Calu3 (cell line): ENCODE data around the gene FAM24B. TPM values are rescaled to one million over a fixed set of nuclear protein-coding genes. Genes with fewer than 3 reads are reported as not detected.
"Not testable (repeated sequence)": the region's sequence is repeated elsewhere in the genome, so short reads cannot be mapped to it uniquely, and the experiment has no call there.

Source experiments
- BruUV-seq: library from RNA; stranded (reverse); fragments of 400-500 nt; replicated peaks from 2 replicates; lab custom pipeline; 2021; lab: Mats Ljungman, UMichigan
- CTCF ChIA-PET: fragments of 300-600 bp; sonication (Branson Sonifier 250); formaldehyde crosslinking; loops from one replicate; lab custom pipeline; 2022; ENCODE audit warnings: antibody characterized with exemption; lab: Charles Lee
- DNase-seq: peaks from one replicate; pipeline ENCODE4 v3.0.0; 2022
- H3K27ac Mint-ChIP-seq: one replicate; pipeline ENCODE4 v1.8.0; 2022; ENCODE audit warnings: mixed read lengths; ENCODE audit not compliant: unreplicated experiment
- H3K27me3 Mint-ChIP-seq: one replicate; pipeline ENCODE4 v1.8.0; 2022; ENCODE audit warnings: mixed read lengths; ENCODE audit not compliant: unreplicated experiment
- H3K36me3 Mint-ChIP-seq: one replicate; pipeline ENCODE4 v1.8.0; 2022; ENCODE audit warnings: mild to moderate bottlenecking, moderate library complexity, mixed read lengths; ENCODE audit not compliant: insufficient read depth, unreplicated experiment
- H3K4me1 Mint-ChIP-seq: one replicate; pipeline ENCODE4 v1.8.0; 2022; ENCODE audit warnings: mild to moderate bottlenecking, low read depth, mixed read lengths; ENCODE audit not compliant: unreplicated experiment
- H3K4me3 Mint-ChIP-seq: one replicate; pipeline ENCODE4 v1.8.0; 2022; ENCODE audit warnings: mild to moderate bottlenecking, low read depth, moderate library complexity, mixed read lengths; ENCODE audit not compliant: unreplicated experiment
- H3K9me3 Mint-ChIP-seq: one replicate; pipeline ENCODE4 v1.8.0; 2022; ENCODE audit warnings: low read depth, mixed read lengths; ENCODE audit not compliant: unreplicated experiment
- intact Hi-C: fragments of 100-400 bp; cut with micrococcal nuclease; formaldehyde crosslinking; loops from one replicate; pipeline ENCODE4 v1.10.0; 2022; ENCODE audit not compliant: unreplicated experiment
- total RNA-seq: library from RNA; stranded (reverse); gene quantifications from 2 replicates; pipeline ENCODE4 v1.2.3, GENCODE V29; 2022
- TF ChIP-seq, protein P1 (sequence below): fragments of 200-600 bp; IDR thresholded peaks from one replicate; pipeline ENCODE4 v1.8.0; 2022; ENCODE audit warnings: antibody characterized with exemption; ENCODE audit not compliant: unreplicated experiment

The FAM24B gene
- total RNA-seq, 1 experiment from 2014 or later = 6.3 TPM

GRCh38 chr10:122859527-122859926 lies 19.9 kb downstream of the FAM24B start:
- DNase-seq = no peak
- no TSS peak for BruUV-seq
- intact Hi-C loops = no loop called here
- Mint-ChIP-seq H3K4me1 (peaks cover 10% of the 10 kb centered on the region), H3K27me3 (no peaks in the 10 kb centered on the region), H3K36me3 (peaks cover 3% of the 10 kb centered on the region), H3K27ac (no peak overlapping the region), H3K4me3 (no peak overlapping the region), H3K9me3 (no peaks in the 10 kb centered on the region)
- CTCF ChIA-PET = no interaction called here
- TF ChIP-seq, protein P1, sequence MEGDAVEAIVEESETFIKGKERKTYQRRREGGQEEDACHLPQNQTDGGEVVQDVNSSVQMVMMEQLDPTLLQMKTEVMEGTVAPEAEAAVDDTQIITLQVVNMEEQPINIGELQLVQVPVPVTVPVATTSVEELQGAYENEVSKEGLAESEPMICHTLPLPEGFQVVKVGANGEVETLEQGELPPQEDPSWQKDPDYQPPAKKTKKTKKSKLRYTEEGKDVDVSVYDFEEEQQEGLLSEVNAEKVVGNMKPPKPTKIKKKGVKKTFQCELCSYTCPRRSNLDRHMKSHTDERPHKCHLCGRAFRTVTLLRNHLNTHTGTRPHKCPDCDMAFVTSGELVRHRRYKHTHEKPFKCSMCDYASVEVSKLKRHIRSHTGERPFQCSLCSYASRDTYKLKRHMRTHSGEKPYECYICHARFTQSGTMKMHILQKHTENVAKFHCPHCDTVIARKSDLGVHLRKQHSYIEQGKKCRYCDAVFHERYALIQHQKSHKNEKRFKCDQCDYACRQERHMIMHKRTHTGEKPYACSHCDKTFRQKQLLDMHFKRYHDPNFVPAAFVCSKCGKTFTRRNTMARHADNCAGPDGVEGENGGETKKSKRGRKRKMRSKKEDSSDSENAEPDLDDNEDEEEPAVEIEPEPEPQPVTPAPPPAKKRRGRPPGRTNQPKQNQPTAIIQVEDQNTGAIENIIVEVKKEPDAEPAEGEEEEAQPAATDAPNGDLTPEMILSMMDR = no peak

DNA sequence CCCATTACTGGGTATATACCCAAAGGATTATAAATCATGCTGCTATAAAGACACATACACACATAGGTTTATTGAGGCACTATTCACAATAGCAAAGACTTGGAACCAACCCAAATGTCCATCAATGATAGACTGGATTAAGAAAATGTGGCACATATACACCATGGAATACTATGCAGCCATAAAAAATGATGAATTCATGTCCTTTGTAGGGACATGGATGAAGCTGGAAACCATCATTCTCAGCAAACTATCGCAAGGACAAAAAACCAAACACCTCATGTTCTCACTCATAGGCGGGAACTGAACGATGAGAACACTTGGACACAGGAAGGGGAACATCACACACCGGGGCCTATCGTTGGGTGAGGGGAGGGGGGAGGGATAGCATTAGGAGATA lies 21.3 kb downstream of the FAM24B start:
- H3K27ac Mint-ChIP-seq, H3K27me3 Mint-ChIP-seq, H3K4me3 Mint-ChIP-seq, CTCF ChIA-PET, BruUV-seq, H3K9me3 Mint-ChIP-seq, intact Hi-C loops, H3K36me3 Mint-ChIP-seq, DNase-seq: not testable (repeated sequence)
- H3K4me1 Mint-ChIP-seq = peaks cover 14% of the 10 kb centered on the region

DNA sequence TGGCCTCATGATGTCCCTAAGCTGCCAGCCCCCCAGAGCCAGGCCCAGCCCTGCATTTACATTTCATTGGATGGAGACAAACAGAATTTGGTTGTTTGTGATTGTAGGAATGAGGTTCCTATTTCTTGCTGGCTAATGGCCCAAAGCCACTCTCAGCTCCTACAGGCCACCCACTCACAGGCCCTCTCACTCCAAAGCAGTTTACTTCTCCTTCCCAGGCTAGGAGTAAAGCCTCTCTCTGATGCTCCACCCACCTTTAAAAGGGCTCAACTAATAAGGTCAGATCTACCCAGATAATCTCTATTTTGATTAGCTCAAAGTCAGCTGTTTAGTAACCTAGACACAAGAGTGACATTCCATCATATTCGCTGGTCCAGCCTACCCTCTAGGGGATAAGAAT lies 22.5 kb downstream of the FAM24B start:
- peaks cover 2% of the 10 kb centered on the region for H3K36me3 Mint-ChIP-seq
- H3K27ac Mint-ChIP-seq = no peak overlapping the region
- no peaks in the 10 kb centered on the region for H3K27me3 Mint-ChIP-seq
- TF ChIP-seq, protein P1 = no peak
- intact Hi-C loops = no loop called here
- CTCF ChIA-PET = no interaction called here
- no peaks in the 10 kb centered on the region for H3K9me3 Mint-ChIP-seq
- H3K4me3 Mint-ChIP-seq = no peak overlapping the region
- no TSS peak for BruUV-seq
- peaks cover 11% of the 10 kb centered on the region for H3K4me1 Mint-ChIP-seq
- DNase-seq = no peak

DNA sequence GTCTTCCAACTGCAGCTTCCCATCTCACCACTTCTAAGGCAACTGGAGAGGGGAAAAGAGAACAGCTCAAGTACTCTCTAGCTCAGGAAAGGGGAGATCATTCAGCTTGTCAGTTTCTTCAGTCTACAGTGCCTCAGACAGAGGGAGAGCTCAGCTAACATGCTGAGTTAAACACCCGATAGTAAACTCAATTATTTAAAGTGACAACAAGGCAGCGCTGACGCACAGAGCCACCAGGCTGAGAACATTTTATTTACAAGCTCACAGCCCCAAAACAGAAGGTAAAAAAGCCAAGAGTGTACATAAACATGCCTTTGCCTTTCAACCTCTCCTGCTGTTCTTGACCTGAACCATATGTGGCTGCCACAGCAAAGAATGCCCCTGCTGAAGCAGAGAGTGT lies 23.6 kb downstream of the FAM24B start:
- Mint-ChIP-seq H3K4me3 (no peak overlapping the region), H3K27ac (no peak overlapping the region), H3K9me3 (no peaks in the 10 kb centered on the region), H3K4me1 (peaks cover 6% of the 10 kb centered on the region), H3K27me3 (no peaks in the 10 kb centered on the region), H3K36me3 (no peaks in the 10 kb centered on the region)
- intact Hi-C loops = no loop called here
- TF ChIP-seq, protein P1 = no peak
- DNase-seq = no peak
- no TSS peak for BruUV-seq
- CTCF ChIA-PET = no interaction called here

- CTCF ChIA-PET = no interaction called here
- no peak for DNase-seq
- no peak overlapping the region for H3K4me3 Mint-ChIP-seq
- peaks cover 6% of the 10 kb centered on the region for H3K4me1 Mint-ChIP-seq
- TF ChIP-seq, protein P1 = no peak
- no peak overlapping the region for H3K27ac Mint-ChIP-seq
- no TSS peak for BruUV-seq
- intact Hi-C loops = no loop called here
- H3K36me3 Mint-ChIP-seq = no peaks in the 10 kb centered on the region
- no peaks in the 10 kb centered on the region for H3K9me3 Mint-ChIP-seq
- no peaks in the 10 kb centered on the region for H3K27me3 Mint-ChIP-seq
These were observed 24.7 kb downstream of the FAM24B start for GRCh38 chr10:122854648-122855047.
